Activated CD8-positive, alpha-beta memory T cell treated with anti-CD3 and anti-CD28 coated beads for 24 hours (primary cell): Measurements from ENCODE around the gene GPX3.

Experiments
- DNase-seq: peaks from one replicate; pipeline ENCODE4 v3.0.0-alpha.2; 2020

Gene GPX3, protein sequence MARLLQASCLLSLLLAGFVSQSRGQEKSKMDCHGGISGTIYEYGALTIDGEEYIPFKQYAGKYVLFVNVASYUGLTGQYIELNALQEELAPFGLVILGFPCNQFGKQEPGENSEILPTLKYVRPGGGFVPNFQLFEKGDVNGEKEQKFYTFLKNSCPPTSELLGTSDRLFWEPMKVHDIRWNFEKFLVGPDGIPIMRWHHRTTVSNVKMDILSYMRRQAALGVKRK

DNA sequence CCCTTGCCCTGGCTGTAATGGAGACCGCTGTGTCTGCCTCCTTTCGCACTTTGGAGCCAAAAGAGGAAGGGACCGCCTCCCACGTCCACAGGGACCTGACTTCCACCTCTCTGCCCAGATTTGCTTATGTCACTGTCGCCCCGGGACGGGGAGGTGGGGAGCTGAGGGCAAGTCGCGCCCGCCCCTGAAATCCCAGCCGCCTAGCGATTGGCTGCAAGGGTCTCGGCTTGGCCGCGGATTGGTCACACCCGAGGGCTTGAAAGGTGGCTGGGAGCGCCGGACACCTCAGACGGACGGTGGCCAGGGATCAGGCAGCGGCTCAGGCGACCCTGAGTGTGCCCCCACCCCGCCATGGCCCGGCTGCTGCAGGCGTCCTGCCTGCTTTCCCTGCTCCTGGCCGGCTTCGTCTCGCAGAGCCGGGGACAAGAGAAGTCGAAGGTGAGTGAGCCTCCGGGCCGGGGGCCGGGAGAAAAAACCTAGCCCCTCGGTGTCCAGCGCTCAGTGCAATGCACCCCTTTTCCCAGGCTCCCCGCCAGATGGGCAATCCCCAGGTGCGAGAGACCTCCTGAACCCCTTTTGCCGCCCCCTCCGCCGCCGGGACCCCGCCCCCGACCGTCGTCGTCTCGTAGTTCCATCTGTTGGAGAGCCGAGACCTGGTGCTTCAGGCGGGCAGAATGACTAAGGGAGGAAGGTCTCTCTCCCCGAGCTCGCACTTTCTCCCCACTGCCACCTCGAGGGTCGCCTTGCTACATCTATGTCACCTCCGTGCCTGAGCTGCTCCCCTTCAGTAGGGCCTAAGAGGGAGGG, at the start of gene GPX3:
TSS of gene GPX3 (plus strand) at position 288 of the 807 bp plus-strand sequence. CDS start at position 352, 64 bp downstream.
- DNase-seq, result peak; percentile 73

DNA sequence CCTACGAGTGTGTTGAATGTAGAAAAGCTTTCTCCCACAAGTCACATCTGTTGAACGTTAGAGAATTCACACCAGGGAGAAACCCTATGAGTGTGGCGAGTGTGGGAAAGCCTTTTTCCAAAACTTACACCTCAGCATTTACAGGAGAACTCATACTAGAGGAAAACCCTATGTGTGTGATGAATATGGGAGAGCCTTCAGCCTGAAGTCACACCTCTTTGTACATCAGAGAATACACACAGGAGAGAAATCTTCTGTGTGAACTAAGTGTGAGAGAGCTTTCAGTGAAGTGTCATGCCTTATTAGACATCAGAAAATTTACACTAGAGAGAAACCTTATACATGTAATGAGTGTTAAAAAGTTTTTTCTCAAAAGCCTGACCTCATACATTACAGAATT, 41.8 kb upstream of the GPX3 start:
- DNase-seq, result no peak

DNA sequence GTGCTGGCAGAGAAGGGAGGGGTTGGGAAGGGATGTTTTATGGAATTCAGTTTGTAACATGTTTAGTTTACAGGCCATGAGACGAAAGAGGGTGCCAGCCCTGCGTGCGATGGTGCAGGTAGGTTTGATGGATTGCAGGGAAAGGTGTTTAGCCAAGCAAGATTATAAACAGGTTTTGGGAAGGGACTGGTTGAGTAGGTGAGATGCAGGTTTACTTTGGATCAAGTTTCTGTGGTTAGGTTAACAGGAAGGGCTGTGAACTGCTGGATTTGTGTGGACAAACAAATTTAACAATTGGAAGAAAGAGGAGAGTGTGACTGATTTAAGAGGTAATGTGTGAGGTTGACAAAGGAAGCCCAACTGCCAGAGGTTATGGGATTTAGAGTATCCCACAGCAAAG, 32.6 kb upstream of the GPX3 start:
- DNase-seq, result no peak

DNA sequence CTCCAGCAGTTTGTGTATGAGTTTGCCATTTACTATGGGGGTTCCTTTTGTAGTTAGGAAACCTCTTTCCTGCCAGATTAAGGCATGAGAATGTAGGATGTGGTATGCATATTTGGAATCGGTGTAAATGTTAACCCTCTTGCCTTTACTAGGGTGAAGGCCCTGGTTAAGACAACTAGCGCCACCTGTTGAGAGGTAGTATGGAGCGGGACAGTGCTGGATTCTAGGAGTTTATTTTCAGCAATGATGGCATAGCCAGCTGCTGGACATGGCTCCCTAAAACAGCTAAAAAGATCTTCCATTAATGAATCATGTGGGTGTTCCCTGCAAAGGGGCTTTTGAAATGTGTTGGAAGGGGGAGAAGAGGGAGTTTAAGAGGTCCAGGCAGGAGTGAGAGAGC, 30.7 kb upstream of the GPX3 start:
- no peak for DNase-seq

DNA sequence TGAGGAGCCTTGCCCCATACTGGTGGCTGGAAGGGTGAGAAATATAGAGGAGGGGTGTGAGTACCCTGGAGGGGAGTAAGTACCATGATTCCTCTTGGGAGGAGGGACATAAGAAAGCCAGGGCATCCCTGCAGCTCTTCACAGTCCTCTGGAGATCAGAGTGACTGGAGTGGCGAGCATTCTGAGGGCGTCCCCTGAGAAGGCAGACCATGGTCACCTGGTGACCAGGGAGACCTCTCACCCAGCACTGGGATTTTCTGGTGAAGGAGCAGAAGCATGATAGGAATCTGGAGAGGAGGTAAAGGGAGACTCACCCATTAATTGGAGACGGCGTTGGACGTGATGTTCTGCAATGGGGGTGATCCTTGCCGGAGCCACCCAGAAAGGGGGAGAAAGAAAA, 27.7 kb upstream of the GPX3 start:
- DNase-seq, result no peak

DNA sequence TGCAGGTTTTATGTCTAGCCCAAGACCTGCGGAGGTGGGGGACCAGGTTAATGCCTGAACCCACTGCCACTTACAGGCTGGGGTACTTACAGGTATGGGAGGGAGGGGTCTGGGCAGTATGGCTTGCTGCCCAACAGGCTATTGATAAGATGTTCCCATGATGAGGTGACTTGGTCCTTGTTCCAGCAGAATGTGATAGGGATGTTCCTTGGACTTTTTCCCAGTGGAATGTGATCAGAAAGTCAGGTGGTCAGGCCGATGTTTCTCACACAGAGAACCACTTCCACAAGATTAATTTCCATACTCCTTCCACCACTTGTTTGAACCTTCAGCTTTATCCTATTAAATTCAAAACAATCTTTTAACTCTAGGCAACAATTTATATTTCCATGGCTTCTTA, 27.0 kb upstream of the GPX3 start:
- no peak for DNase-seq

DNA sequence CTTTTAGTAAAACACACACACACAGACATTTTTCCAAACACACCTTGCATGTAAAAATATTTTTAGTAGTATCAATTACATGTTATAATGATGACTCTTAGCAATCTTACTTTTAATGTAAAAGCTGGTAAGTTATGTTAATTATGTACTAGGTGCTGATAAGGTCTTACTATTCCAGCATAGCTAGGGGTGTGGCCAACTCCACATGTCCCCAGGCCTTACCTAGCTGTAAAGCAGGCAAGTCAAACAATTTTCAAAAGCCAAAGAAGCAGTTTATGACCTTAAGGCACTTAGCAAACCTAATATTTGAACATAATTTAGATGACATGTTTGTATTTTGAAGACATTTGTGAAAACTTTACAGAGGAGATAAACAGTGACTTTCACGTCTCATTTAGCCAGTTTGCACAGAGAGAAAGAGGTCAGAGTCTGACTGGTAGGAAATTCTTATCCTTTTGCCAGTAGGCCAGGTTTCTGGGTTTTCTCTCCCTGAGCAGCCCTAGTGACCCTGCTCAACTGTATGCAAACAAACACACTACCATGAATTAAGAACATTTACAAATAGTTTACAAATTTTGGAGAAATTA, 26.5 kb upstream of the GPX3 start:
- DNase-seq, result no peak

DNA sequence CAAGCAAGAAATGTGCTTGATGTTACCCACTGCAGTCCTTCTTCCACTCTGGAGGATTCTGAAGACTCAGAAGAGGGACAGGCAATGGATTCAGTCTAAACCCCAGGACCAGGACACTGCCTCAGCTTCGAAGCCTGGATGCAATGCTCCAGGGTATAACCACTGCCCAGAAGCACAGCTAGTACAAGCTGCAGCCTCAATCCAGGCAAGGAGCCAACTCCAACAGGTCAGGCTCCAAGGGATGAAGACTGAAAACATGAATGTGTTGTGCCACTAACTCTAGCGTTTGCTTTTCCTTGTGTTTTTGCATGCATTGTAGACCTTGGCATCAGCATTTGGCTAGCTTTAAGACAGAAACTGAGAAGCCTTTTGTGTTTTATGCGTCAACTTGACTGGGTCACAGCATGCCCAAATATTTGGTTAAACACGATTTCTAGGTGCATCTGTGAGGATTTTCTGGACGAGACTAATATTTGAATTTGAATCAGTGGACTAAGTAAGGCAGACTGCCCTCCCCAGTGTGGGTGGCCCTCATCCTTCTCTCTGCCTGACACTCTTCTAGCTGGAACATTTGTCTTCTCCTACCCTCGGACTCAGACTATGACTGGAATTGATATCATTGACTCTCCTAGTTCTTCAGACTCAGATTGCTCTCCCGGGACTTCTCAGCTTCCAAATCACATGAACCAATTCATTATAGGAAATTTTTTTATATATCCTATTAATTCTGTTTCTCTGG, 20.5 kb upstream of the GPX3 start:
- DNase-seq, result peak; percentile 26

DNA sequence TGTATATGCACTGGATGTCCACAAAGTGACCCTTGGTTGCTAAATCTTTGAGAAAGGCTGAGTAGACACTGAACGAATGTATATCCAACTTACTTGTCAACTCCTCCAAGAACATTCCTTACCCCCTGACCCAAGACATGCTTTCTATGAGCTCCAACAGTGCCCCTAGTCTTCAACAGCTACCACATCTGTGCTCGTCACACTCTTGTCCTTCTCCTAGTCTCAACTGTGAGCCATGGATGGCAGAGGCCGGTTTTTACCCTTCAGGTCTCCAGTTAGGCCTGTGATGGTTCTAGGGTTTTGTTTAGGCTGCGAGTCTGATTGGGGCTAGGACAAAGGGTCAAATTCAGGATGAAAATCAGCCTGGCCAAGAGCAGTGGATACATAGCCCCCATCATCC, 19.0 kb upstream of the GPX3 start:
- DNase-seq, result no peak

DNA sequence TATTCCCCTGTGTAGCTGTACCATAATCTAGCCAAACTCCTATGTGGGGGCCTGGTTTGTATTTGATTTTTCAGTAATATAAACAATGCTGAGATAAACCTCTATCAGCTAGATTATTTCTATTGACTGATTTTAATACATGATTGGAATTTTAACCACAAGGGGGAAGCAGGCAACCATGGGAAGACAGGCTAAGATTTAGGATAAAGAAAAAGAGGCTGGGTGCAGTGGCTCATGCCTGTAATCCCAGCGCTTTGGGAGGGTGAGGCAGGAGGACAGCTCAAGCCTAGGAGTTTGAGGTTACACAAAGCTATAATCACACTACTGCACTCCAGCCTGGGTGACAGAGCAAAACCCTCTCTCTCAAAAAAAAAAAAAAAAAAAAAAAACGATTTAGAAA, 18.1 kb upstream of the GPX3 start:
- DNase-seq, result no peak

DNA sequence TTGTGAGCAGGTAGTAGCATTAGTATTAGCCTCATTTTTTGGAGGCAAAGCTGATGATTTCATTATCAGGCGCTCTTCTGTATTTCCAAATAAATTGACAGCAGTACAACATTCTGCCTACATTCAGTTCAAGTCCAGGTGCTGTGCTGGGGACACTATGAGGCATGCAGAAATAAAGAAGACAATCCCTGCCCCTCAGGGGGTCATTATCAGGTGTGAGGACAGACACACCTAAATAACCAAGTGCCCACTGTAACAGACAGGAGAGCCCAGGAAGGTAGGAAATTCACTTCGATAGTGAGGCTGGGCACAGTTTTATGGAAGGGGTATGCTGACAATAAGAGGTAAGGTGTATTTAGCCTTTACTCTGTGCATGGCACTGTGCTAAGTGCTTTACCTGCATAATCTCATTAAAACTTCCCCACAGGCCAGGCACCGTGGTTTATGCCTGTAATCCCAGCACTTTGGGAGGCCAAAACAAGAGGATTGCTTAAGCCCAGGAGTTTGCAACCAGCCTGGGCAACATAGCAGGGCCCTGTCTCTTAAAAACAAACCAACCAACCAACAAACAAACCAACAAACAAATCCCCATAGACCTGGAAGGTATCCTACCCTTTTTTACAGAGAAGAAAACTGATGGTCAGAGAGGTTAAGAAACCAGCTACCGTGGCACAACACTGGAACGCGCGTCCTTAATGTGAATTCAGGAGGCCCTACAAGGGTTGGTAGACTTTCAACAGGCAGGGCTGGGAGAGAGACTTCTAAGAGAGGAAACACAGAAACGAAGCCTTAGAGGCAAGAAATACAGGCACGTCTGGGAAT, 17.5 kb upstream of the GPX3 start:
- DNase-seq, result no peak

DNA sequence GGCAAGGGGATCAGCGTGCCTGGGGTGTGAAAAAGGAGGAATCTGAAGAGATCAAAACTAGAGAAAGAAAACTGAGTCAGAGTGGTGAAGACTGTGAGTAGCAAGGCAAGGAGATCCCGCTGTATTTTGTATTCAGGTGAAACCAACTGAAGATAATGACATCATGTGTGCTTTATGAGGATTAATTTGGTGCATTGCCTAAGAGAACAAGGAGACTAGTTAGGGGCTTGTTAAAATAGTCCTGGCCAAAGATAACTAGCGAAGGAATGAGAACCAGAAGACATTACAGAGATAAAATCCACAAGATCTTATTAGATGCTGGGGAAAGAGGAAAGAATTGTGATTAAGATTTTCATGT, 16.9 kb upstream of the GPX3 start:
- DNase-seq, result no peak

DNA sequence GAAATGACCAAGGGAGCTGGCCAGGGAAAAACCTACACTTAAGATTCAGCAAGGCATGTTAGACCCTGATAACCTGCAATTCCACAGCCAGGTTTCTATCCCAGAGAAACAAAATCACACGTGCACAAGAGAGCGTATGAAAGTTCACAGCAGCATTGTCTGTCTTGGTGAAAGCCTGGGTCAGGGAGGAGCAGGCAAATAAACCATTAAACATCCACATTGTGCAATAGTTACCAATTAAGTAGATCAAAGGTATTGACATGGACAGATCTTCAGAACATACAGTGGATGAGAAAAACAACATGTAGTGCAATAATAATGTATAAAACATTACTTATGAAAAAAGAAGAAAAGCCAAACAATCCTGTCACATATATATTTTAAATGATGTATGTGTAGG, 15.9 kb upstream of the GPX3 start:
- no peak for DNase-seq

DNA sequence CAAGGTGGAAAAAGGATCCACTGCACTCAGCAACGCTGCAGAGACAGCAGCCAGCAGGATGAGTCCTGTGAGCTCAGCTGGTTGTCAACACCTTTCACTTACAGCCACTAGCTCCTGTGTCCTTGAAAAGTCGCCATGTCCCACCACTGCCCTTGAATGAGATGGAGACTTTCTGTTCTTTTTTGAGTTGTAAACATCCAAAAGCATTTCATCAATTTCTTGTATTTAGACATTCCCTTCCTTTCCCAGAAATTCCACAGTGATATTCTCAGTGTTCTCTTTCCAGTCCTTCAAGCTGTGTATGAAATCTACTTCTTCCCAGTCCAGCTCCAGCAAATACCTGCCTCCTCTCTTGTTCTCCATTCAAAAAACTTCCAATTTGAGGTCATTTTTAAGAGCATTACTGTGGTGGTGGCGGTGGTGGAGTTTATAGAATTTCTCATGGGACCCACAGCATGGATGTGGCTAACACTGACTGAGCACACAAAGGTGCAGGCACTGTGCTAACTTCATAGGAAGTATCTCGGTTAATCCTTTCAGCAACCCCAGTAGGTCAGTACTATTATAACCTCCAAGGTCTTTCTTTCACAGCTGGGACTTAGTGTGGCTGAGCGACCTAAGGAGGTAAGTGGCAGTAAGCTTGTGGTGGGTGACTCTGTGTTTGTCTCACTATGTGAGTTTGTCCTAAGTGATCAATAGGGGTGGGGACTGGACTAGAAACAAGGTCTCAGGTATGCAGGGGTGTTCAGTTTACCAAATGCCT, 15.0 kb upstream of the GPX3 start:
- DNase-seq, result no peak

DNA sequence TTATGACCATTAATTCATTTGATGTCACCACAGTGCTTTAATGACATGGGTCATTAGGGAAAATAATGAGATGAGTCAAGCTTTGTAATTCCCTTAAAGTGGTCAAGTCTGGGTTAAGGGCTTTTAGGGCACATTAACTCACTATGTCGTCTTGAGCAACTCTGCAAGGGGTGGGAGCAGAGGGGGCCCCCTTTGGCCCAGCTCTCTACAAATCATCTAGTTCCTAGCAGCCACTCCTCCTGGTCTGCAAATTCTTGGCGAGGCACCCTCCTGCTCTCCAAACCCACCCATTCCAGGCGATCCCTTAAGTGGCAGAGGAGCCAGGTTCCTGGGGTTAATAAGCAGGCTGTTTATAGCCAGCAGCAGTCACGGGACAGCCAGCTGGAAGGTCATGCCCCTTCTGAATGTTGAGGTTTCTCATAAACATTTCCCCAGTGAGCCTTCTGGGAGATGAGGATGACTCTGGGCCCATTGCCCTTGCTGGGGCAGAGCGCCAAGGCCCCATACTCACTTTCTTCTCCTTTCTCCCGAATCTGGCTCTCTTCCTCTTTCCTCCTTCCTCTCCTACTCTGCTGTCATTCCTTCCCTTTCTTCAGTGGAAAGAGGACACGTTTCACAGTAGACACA, 14.3 kb upstream of the GPX3 start:
- DNase-seq, result no peak

DNA sequence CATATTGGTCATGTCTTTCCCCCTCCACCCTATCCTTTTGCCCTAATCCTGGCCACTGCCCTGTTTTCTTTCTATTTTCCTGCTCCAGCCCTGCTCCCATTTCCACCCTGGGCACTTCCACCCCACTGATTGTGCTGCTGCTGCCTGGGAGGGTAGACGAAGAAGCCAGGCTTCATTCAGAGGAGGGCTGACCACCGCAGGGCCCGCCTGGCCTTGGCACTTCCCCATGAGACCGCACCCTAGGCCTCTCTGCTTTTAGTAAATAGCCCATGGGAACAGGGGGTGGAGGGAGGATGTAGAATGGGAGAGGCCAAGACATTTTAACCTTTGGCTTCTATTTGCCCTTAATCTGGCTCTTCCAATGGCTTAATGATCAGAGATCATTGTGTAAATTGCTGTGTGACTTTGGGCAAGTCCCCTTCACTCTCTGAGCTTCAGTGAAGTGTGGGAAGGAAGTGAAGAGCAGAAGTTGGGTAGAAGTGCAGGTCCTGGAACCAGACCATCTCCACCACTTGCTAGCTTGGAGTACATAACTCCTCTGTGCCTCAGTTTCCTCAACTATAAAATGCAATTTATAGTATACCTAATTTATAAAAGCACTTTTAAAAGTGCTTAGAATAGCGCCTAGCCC, 13.6 kb upstream of the GPX3 start:
- no peak for DNase-seq

DNA sequence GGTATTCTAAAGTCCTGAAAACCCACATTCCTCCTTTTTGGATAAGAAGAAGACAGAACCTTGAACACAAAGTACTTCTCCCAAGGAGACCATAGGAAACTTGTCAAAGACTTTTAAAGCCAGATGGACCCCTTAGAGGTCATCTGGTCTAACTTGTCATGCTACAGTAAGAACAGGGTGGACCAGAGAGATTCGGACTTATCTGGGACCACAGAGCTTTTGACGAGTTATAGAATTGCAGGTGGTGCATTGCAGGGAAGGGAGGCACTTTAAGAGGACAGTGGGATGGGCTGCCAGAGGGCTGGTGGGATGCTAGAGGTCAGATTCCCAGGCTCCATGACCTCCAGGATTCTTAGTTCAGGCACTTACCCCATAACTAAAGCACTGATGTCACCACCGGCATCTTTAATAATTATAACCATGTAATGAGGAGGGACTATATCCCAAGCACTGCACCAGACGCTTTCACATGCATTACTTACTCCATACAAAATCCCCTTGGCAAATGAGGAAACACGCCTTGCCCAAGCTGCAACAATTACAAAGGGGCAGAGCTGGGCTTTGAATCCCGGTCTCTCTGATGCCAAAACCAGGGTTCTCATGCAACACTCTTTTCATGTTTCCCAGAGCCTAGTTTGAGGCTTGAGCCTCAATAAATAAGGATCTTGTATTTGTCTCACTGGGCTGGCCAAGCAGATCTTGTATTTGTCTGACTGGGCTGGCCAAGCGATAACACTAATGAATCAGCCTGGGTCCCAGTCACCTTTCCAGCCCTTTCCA, 12.8 kb upstream of the GPX3 start:
- no peak for DNase-seq

DNA sequence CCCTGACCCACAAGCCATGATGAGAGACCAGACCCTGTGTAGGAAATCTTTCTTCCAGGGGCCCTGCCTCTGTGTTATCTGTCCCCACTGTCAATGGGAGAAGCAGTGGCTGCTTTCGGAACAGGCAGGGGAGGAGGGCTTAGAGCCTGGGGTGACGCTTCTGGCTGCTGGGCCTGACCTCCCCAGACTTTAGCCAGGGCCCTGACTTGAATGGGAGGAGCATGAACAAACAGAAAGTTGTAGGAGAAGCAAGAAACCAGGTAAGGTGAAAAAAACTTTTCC, 12.2 kb upstream of the GPX3 start:
- DNase-seq, result no peak

DNA sequence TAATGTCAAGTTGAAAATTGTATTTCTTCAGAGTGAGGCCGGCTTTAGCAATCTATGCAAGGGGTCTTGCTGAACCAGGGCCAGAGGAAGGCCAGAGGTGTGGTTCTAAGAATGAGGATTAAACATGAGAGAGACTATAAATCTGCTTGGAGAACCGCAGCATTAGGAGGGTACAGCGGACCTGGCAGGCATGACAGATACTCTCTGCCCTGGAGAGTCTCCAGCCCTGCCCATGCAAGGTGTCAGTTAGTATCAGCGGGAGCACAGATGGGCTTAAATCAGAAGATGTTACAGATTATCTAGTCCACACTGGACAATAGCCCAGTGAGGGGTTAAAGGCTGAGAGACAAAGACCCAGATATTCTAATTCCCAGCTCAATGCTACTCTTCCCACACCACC, 11.5 kb upstream of the GPX3 start:
- DNase-seq, result no peak

DNA sequence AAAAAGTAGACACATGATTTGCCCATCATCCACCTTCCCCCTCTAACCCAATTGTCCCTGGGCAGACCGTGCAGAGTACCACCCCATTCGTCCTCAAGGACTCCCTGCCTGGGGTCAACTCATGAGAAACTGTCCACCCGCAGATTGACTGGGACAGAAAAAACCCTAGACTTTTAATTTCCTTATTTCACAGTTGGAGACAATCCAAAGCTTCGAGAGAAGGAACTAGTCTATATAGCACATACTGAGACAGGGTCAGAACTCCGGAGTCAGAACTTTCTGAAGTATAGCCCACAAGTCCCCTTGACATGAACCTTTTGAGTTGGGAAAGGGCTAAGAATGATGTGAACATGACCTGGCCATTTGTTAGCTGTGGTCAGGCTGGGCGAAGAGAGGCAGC, 7.5 kb upstream of the GPX3 start:
- DNase-seq, result no peak
